ENCODE data around the gene MT1B.

The MT1B gene

GRCh38 chr16:56689171-56689570 is 37.5 kb downstream of the MT1B start:
- H3K27me3 ChIP-seq (ENCODE audit: control insufficient read depth, insufficient read depth, low read length) = no peaks in the 10 kb centered on the region
- DNase-seq (ENCODE audit: low read depth, low spot score) = no peak
- WGBS (ENCODE audit: insufficient coverage, insufficient read length) = no CpG with 5 or more reads among the region's 3 CpGs

GRCh38 chr16:56690420-56691122 is 38.9 kb downstream of the MT1B start:
- no peak overlapping the region for H3K4me3 ChIP-seq (ENCODE audit: low read length)
- no peaks in the 10 kb centered on the region for H3K27me3 ChIP-seq (ENCODE audit: control insufficient read depth, insufficient read depth, low read length)
- no peak for DNase-seq (ENCODE audit: low read depth, low spot score)
- H3K36me3 ChIP-seq (ENCODE audit: control insufficient read depth, insufficient read depth, low read length) = no peaks in the 10 kb centered on the region
- H3K4me1 ChIP-seq (ENCODE audit: control insufficient read depth, insufficient read depth, low read length) = no peaks in the 10 kb centered on the region
- no CpG with 5 or more reads among the region's 4 CpGs for WGBS (ENCODE audit: insufficient coverage, insufficient read length)
- no peak overlapping the region for H3K27ac ChIP-seq (ENCODE audit: low read length)
- no peaks in the 10 kb centered on the region for H3K9me3 ChIP-seq (ENCODE audit: control insufficient read depth, insufficient read depth, low read length)

More at GRCh38 chr16:56689171-56689570, 37.5 kb downstream of the MT1B start:
- Histone ChIP-seq H3K9me3 (ENCODE audit: control insufficient read depth, insufficient read depth, low read length) (no peaks in the 10 kb centered on the region), H3K27ac (ENCODE audit: low read length) (no peak overlapping the region), H3K4me3 (ENCODE audit: low read length) (no peak overlapping the region), H3K36me3 (ENCODE audit: control insufficient read depth, insufficient read depth, low read length) (no peaks in the 10 kb centered on the region), H3K4me1 (ENCODE audit: control insufficient read depth, insufficient read depth, low read length) (no peaks in the 10 kb centered on the region)

GRCh38 chr16:56691885-56692284 is 40.2 kb downstream of the MT1B start:
- H3K4me1 ChIP-seq (ENCODE audit: control insufficient read depth, insufficient read depth, low read length) = no peaks in the 10 kb centered on the region
- no peaks in the 10 kb centered on the region for H3K36me3 ChIP-seq (ENCODE audit: control insufficient read depth, insufficient read depth, low read length)
- H3K27me3 ChIP-seq (ENCODE audit: control insufficient read depth, insufficient read depth, low read length) = no peaks in the 10 kb centered on the region
- DNase-seq (ENCODE audit: low read depth, low spot score) = no peak
- H3K27ac ChIP-seq (ENCODE audit: low read length) = no peak overlapping the region
- no peak overlapping the region for H3K4me3 ChIP-seq (ENCODE audit: low read length)
- WGBS (ENCODE audit: insufficient coverage, insufficient read length) = no CpG with 5 or more reads among the region's 4 CpGs
- H3K9me3 ChIP-seq (ENCODE audit: control insufficient read depth, insufficient read depth, low read length) = no peaks in the 10 kb centered on the region

GRCh38 chr16:56695246-56695645 is 43.6 kb downstream of the MT1B start:
- WGBS (ENCODE audit: insufficient coverage, insufficient read length) = no CpG with 5 or more reads among the region's 1 CpG

GRCh38 chr16:56697456-56698155 is 45.9 kb downstream of the MT1B start:
- H3K4me1 ChIP-seq (ENCODE audit: control insufficient read depth, insufficient read depth, low read length) = no peaks in the 10 kb centered on the region
- peaks cover 2% of the 10 kb centered on the region; the same call in 1 of the 2 replicates for H3K9me3 ChIP-seq (ENCODE audit: control insufficient read depth, insufficient read depth, low read length)
- H3K36me3 ChIP-seq (ENCODE audit: control insufficient read depth, insufficient read depth, low read length) = no peaks in the 10 kb centered on the region
- WGBS (ENCODE audit: insufficient coverage, insufficient read length) = no CpG with 5 or more reads among the region's 5 CpGs
- H3K27ac ChIP-seq (ENCODE audit: low read length) = no peak overlapping the region
- no peak overlapping the region for H3K4me3 ChIP-seq (ENCODE audit: low read length)
- no peaks in the 10 kb centered on the region for H3K27me3 ChIP-seq (ENCODE audit: control insufficient read depth, insufficient read depth, low read length)
- no peak for DNase-seq (ENCODE audit: low read depth, low spot score)

More at GRCh38 chr16:56695246-56695645, 43.6 kb downstream of the MT1B start:
- Histone ChIP-seq H3K36me3 (ENCODE audit: control insufficient read depth, insufficient read depth, low read length) (no peaks in the 10 kb centered on the region), H3K9me3 (ENCODE audit: control insufficient read depth, insufficient read depth, low read length) (peaks cover 2% of the 10 kb centered on the region; the same call in 1 of the 2 replicates), H3K4me3 (ENCODE audit: low read length) (no peak overlapping the region), H3K27me3 (ENCODE audit: control insufficient read depth, insufficient read depth, low read length) (no peaks in the 10 kb centered on the region), H3K4me1 (ENCODE audit: control insufficient read depth, insufficient read depth, low read length) (no peaks in the 10 kb centered on the region), H3K27ac (ENCODE audit: low read length) (no peak overlapping the region)
- no peak for DNase-seq (ENCODE audit: low read depth, low spot score)

GRCh38 chr16:56700195-56700594 is 48.5 kb downstream of the MT1B start:
- no CpG with 5 or more reads among the region's 1 CpG for WGBS (ENCODE audit: insufficient coverage, insufficient read length)
- no peak for DNase-seq (ENCODE audit: low read depth, low spot score)
- Histone ChIP-seq H3K4me1 (ENCODE audit: control insufficient read depth, insufficient read depth, low read length) (no peaks in the 10 kb centered on the region), H3K4me3 (ENCODE audit: low read length) (no peak overlapping the region), H3K36me3 (ENCODE audit: control insufficient read depth, insufficient read depth, low read length) (no peaks in the 10 kb centered on the region), H3K9me3 (ENCODE audit: control insufficient read depth, insufficient read depth, low read length) (peaks cover 2% of the 10 kb centered on the region; the same call in 1 of the 2 replicates), H3K27ac (ENCODE audit: low read length) (no peak overlapping the region), H3K27me3 (ENCODE audit: control insufficient read depth, insufficient read depth, low read length) (no peaks in the 10 kb centered on the region)

- DNase-seq (ENCODE audit: low read depth, low spot score) = no peak
- peaks cover 2% of the 10 kb centered on the region; the same call in 1 of the 2 replicates for H3K9me3 ChIP-seq (ENCODE audit: control insufficient read depth, insufficient read depth, low read length)
These were observed 48.9 kb downstream of the MT1B start for GRCh38 chr16:56700631-56701030.

GRCh38 chr16:56701534-56701933 is 49.8 kb downstream of the MT1B start:
- no peaks in the 10 kb centered on the region for H3K36me3 ChIP-seq (ENCODE audit: control insufficient read depth, insufficient read depth, low read length)
- no peak for DNase-seq (ENCODE audit: low read depth, low spot score)
- H3K4me3 ChIP-seq (ENCODE audit: low read length) = no peak overlapping the region
- H3K27ac ChIP-seq (ENCODE audit: low read length) = no peak overlapping the region
- no peaks in the 10 kb centered on the region for H3K4me1 ChIP-seq (ENCODE audit: control insufficient read depth, insufficient read depth, low read length)
- H3K27me3 ChIP-seq (ENCODE audit: control insufficient read depth, insufficient read depth, low read length) = no peaks in the 10 kb centered on the region
- H3K9me3 ChIP-seq (ENCODE audit: control insufficient read depth, insufficient read depth, low read length) = peaks cover 2% of the 10 kb centered on the region; the same call in 1 of the 2 replicates
- WGBS (ENCODE audit: insufficient coverage, insufficient read length) = no CpG with 5 or more reads among the region's 7 CpGs

More at GRCh38 chr16:56700631-56701030, 48.9 kb downstream of the MT1B start:
- Histone ChIP-seq H3K36me3 (ENCODE audit: control insufficient read depth, insufficient read depth, low read length) (no peaks in the 10 kb centered on the region), H3K27ac (ENCODE audit: low read length) (no peak overlapping the region), H3K4me3 (ENCODE audit: low read length) (no peak overlapping the region), H3K4me1 (ENCODE audit: control insufficient read depth, insufficient read depth, low read length) (no peaks in the 10 kb centered on the region), H3K27me3 (ENCODE audit: control insufficient read depth, insufficient read depth, low read length) (no peaks in the 10 kb centered on the region)
- no CpG with 5 or more reads among the region's 1 CpG for WGBS (ENCODE audit: insufficient coverage, insufficient read length)
